A673 (cell line): ENCODE measurements around the gene VPS4B. TPM values are rescaled to one million over a fixed set of nuclear protein-coding genes. Genes with fewer than 3 reads are reported as not detected.

Experiments
- BruUV-seq: library from RNA; stranded (reverse); fragments of 400-500 nt; replicated peaks from 2 replicates; lab custom pipeline; 2021; lab: Mats Ljungman, UMichigan
- CTCF ChIA-PET: fragments of 300-600 bp; sonication (Branson Sonifier 250); formaldehyde crosslinking; loops from one replicate; lab custom pipeline; 2022; ENCODE audit warnings: antibody characterized with exemption; lab: Charles Lee
- POLR2A ChIA-PET: fragments of 300-600 bp; sonication (Branson Sonifier 250); formaldehyde crosslinking; loops from one replicate; lab custom pipeline; 2022; ENCODE audit warnings: antibody characterized with exemption; ENCODE audit not compliant: low non-redundant PET; lab: Charles Lee
- DNase-seq: peaks from one replicate; pipeline ENCODE4 v3.0.0-alpha.2; 2015; ENCODE audit warnings: low spot score
- H3K27ac ChIP-seq: fragments of 200-600 bp; sonication (generic); 2 replicates; pipeline ENCODE4 v1.5.1; 2016; ENCODE audit warnings: mixed run types, low read depth, mild to moderate bottlenecking, mixed read lengths, antibody characterized with exemption, low read length; ENCODE audit not compliant: poor library complexity, severe bottlenecking
- H3K27me3 ChIP-seq: fragments of 200-600 bp; sonication (generic); replicated peaks from 2 replicates; pipeline ENCODE4 v1.6.1; 2017; ENCODE audit warnings: mixed run types, low read depth, mild to moderate bottlenecking, mixed read lengths, antibody characterized with exemption, low read length; ENCODE audit not compliant: insufficient read depth, poor library complexity
- H3K36me3 ChIP-seq: fragments of 200-600 bp; sonication (generic); 2 replicates; pipeline ENCODE4 v1.6.1; 2016; ENCODE audit warnings: mixed run types, mild to moderate bottlenecking, mixed read lengths, antibody characterized with exemption, low read length; ENCODE audit not compliant: insufficient read depth, poor library complexity, severe bottlenecking
- H3K4me1 ChIP-seq: fragments of 200-600 bp; sonication (generic); 2 replicates; pipeline ENCODE4 v1.6.1; 2017; ENCODE audit warnings: mixed run types, mild to moderate bottlenecking, mixed read lengths, antibody characterized with exemption, low read length; ENCODE audit not compliant: insufficient read depth, poor library complexity, severe bottlenecking
- H3K4me3 ChIP-seq: fragments of 200-600 bp; sonication (generic); 2 replicates; pipeline ENCODE4 v1.5.1; 2016; ENCODE audit warnings: low read depth, mixed run types, mild to moderate bottlenecking, mixed read lengths, low read length; ENCODE audit not compliant: poor library complexity, severe bottlenecking
- H3K9me3 ChIP-seq: fragments of 200-600 bp; sonication (generic); 2 replicates; pipeline ENCODE4 v1.6.1; 2016; ENCODE audit warnings: mixed run types, low read depth, mild to moderate bottlenecking, mixed read lengths, antibody characterized with exemption, low read length; ENCODE audit not compliant: poor library complexity, severe bottlenecking
- CTCF ChIP-seq: fragments of 300-800, 200-600 bp; sonication (generic); conservative IDR thresholded peaks from 2 replicates; pipeline ENCODE4 v1.5.1; 2017; ENCODE audit warnings: low read depth, mild to moderate bottlenecking, antibody characterized with exemption, low read length, moderate library complexity, mixed read lengths
- EZH2 ChIP-seq: fragments of 200-600 bp; sonication (generic); IDR thresholded peaks from 2 replicates; pipeline ENCODE4 v1.6.1; 2017; ENCODE audit warnings: borderline replicate concordance, low read depth, mild to moderate bottlenecking, mixed read lengths, antibody characterized with exemption, low read length; ENCODE audit not compliant: poor library complexity, severe bottlenecking
- intact Hi-C: fragments of 100-400 bp; cut with micrococcal nuclease; formaldehyde crosslinking; loops from one replicate; pipeline ENCODE4 v1.10.0; 2022; ENCODE audit not compliant: unreplicated experiment
- total RNA-seq: library from RNA; stranded (reverse); gene quantifications from 2 replicates; pipeline ENCODE4 v1.2.3, GENCODE V29; 2021

The VPS4B gene
- total RNA-seq, 1 experiment from 2014 or later = 94.8 TPM

DNA sequence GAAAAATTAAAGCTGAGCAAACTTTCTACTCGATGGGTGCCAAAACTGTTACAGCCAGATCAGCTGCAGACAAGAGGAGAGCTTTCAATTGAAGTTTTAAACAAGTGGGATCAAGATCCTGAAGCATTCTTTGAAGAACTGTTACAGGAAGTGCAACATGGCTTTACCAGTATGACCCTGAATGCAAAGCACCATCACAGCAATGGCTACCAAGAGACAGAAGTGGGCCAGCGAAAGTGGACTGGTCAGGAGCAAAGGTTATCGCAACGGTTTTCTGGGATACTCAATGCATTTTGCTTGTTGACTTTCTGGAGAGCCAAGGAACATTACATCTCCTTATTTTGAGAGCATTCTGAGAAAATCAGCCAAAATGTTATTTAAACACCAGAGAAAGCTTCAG, 45.4 kb upstream of the VPS4B start:
- Histone ChIP-seq H3K36me3 (no peaks in the 10 kb centered on the region), H3K4me1 (no peaks in the 10 kb centered on the region), H3K27ac (no peak overlapping the region), H3K9me3 (no peaks in the 10 kb centered on the region), H3K4me3 (no peak overlapping the region), H3K27me3 (no peaks in the 10 kb centered on the region)
- intact Hi-C loops = no loop called here
- ChIA-PET CTCF (no interaction called here), POLR2A (no interaction called here)
- TF ChIP-seq CTCF (no peak), EZH2 (no peak)
- DNase-seq = no peak
- no TSS peak for BruUV-seq

- POLR2A ChIA-PET = no interaction called here
- CTCF ChIA-PET = no interaction called here
- intact Hi-C loops = no loop called here
These were observed 42.8 kb upstream of the VPS4B start for GRCh38 chr18:63465059-63465458.

GRCh38 chr18:63464434-63464833, 42.2 kb upstream of the VPS4B start:
- ChIA-PET CTCF (no interaction called here), POLR2A (no interaction called here)
- DNase-seq = no peak
- no peaks in the 10 kb centered on the region for H3K4me1 ChIP-seq
- no peak overlapping the region for H3K4me3 ChIP-seq
- H3K9me3 ChIP-seq = no peaks in the 10 kb centered on the region
- intact Hi-C loops = no loop called here
- H3K27me3 ChIP-seq = no peaks in the 10 kb centered on the region
- no peak overlapping the region for H3K27ac ChIP-seq
- TF ChIP-seq CTCF (no peak), EZH2 (no peak)
- no TSS peak for BruUV-seq
- H3K36me3 ChIP-seq = no peaks in the 10 kb centered on the region

More at GRCh38 chr18:63465059-63465458, 42.8 kb upstream of the VPS4B start:
- Histone ChIP-seq H3K4me3 (no peak overlapping the region), H3K36me3 (no peaks in the 10 kb centered on the region), H3K27ac (no peak overlapping the region), H3K9me3 (no peaks in the 10 kb centered on the region), H3K4me1 (no peaks in the 10 kb centered on the region), H3K27me3 (no peaks in the 10 kb centered on the region)
- BruUV-seq = no TSS peak
- DNase-seq = no peak
- TF ChIP-seq CTCF (no peak), EZH2 (no peak)
